Right lobe of liver (tissue), 4 donors: ENCODE data around the gene OSBPL10.

Experiments
- CTCF ChIP-seq, 4 donors: fragments of 200-600 bp in 3 of 4; fragments of 450-650 bp in 1 of 4; IDR thresholded peaks; one replicate each; pipeline versions ENCODE4 v1.5.1 to v1.8.0; 2016 to 2022; ENCODE audit warnings: antibody characterized with exemption in 4 of 4, mild to moderate bottlenecking in 2 of 4
- POLR2A ChIP-seq: fragments of 450-650 bp; IDR thresholded peaks from one replicate; pipeline ENCODE4 v1.6.1; 2017; ENCODE audit warnings: antibody characterized with exemption, mild to moderate bottlenecking
- donor health status: DM: no; HTN: no; CAD: no.
- donor health status: DM: no; HTN: no; CAD: no.
- donor health status: DM: no; HTN: yes; CAD: no.

DNA sequence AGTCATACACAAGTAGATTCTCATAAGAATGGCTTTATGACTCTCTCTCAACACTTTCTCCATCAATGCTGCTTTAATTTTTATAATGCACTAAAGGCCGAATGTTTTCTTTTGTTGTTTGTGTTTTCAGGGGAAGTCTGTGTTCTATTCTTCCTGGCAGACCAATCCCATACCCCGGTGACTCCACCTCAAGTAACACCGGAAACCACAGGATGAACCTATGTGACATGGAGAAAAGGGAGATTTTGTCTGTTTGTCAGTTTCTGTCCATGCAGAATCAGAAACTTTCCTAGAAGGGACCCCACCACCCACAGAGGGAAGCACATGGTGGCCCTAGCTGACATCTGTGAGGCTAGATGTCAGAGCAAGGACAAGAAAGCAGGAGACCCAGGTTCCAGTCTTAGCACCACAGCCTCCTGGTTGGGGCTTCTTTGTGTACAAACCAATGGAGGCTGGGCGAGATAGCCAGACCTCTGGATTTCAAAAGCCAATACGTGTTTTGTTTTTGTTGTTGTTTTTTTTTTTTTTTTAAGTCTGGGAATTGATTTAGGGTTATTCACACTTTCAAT lies 109.0 kb downstream of the OSBPL10 start:
- no peak for TF ChIP-seq CTCF (IDR thresholded peaks at IDR 0.05)
- TF ChIP-seq POLR2A: no peak
